CD14-positive monocyte (primary cell): ENCODE data around the gene RAC3. TPM values are rescaled to one million over a fixed set of nuclear protein-coding genes. Genes with fewer than 3 reads are reported as not detected.
A peak's percentile ranks its signal among the peaks of the same experiment; 100 is the strongest.
"Not testable (repeated sequence)": the region's sequence is repeated elsewhere in the genome, so short reads cannot be mapped to it uniquely, and the experiment has no call there.

Experiments used
- DNase-seq, 3 donors: peaks; one replicate each; pipeline ENCODE4 v3.0.0-alpha.2; 2011 to 2022
- H2AFZ ChIP-seq: 2 replicates; pipeline ENCODE4 v1.6.0; 2012; ENCODE audit warnings: mild to moderate bottlenecking, low read depth, low read length, inconsistent platforms; ENCODE audit not compliant: insufficient read depth, poor library complexity, severe bottlenecking
- H3K27ac ChIP-seq, 2 donors: 1 replicate in 1 of 2; 2 replicates in 1 of 2; pipeline ENCODE4 v1.5.1; 2012 to 2013; ENCODE audit warnings: low read length in 2 of 2, control low read depth in 1 of 2, inconsistent platforms in 1 of 2, low read depth in 1 of 2, mild to moderate bottlenecking in 1 of 2
- H3K27me3 ChIP-seq, 2 donors: one replicate each; pipeline versions ENCODE4 v1.6.0 to v1.6.1; 2011 to 2013; ENCODE audit warnings: low read length in 2 of 2; ENCODE audit not compliant: control insufficient read depth in 2 of 2, insufficient read depth in 2 of 2
- H3K36me3 ChIP-seq, 2 donors: replicated peaks in 1 of 2; 1 replicate in 1 of 2; 2 replicates in 1 of 2; pipeline versions ENCODE4 v1.5.1 to v1.6.1; 2012 to 2013; ENCODE audit warnings: low read length in 2 of 2, control low read depth in 1 of 2, inconsistent platforms in 1 of 2, mild to moderate bottlenecking in 1 of 2; ENCODE audit not compliant: insufficient read depth in 2 of 2, control insufficient read depth in 1 of 2
- H3K4me1 ChIP-seq, 2 donors: 1 replicate in 1 of 2; 2 replicates in 1 of 2; pipeline versions ENCODE4 v1.5.1 to v1.6.1; 2012 to 2013; ENCODE audit warnings: low read length in 2 of 2, control low read depth in 1 of 2, inconsistent platforms in 1 of 2, mild to moderate bottlenecking in 1 of 2, moderate library complexity in 1 of 2; ENCODE audit not compliant: insufficient read depth in 2 of 2, control insufficient read depth in 1 of 2
- H3K4me2 ChIP-seq: replicated peaks from 2 replicates; pipeline ENCODE3; 2012; ENCODE audit warnings: low read length, moderate library complexity, mild to moderate bottlenecking; ENCODE audit not compliant: poor library complexity, severe bottlenecking; ENCODE audit errors: extremely low read depth
- H3K4me3 ChIP-seq, 3 experiments: fragments of 200-600 bp in 1 of 3; sonication (generic) in 1 of 3; replicated peaks in 1 of 3; 1 replicate in 2 of 3; 2 replicates in 1 of 3; pipeline ENCODE4 v1.5.1; 2011 to 2013; ENCODE audit warnings: low read length in 3 of 3, mild to moderate bottlenecking in 3 of 3, control low read depth in 2 of 3, low read depth in 2 of 3, inconsistent platforms in 1 of 3, moderate library complexity in 1 of 3
- H3K79me2 ChIP-seq: 2 replicates; pipeline ENCODE4 v1.6.0; 2012; ENCODE audit warnings: mild to moderate bottlenecking, control low read depth, inconsistent platforms, low read length, moderate library complexity; ENCODE audit not compliant: insufficient read depth
- H3K9ac ChIP-seq: 2 replicates; pipeline ENCODE4 v1.6.0; 2017; ENCODE audit warnings: low read length, mild to moderate bottlenecking; ENCODE audit not compliant: insufficient read depth, poor library complexity, severe bottlenecking
- H3K9me3 ChIP-seq, 2 donors: replicated peaks in 1 of 2; 1 replicate in 1 of 2; 2 replicates in 1 of 2; pipeline versions ENCODE4 v1.5.1 to v1.6.1; 2012 to 2013; ENCODE audit warnings: low read length in 2 of 2, control low read depth in 1 of 2; ENCODE audit not compliant: control insufficient read depth in 1 of 2, insufficient read depth in 1 of 2
- H4K20me1 ChIP-seq: 2 replicates; pipeline ENCODE4 v1.6.0; 2012; ENCODE audit warnings: mild to moderate bottlenecking, low read length, control low read depth, moderate library complexity; ENCODE audit not compliant: insufficient read depth
- H3K27ac Mint-ChIP-seq, 7 donors: one replicate each; pipeline ENCODE4 v1.8.0; 2020; ENCODE audit warnings: mild to moderate bottlenecking in 7 of 7, mixed read lengths in 7 of 7, moderate library complexity in 6 of 7, inconsistent platforms in 2 of 7
- H3K27me3 Mint-ChIP-seq, 3 donors: one replicate each; pipeline ENCODE4 v1.8.0; 2021 to 2022; ENCODE audit warnings: low read depth in 3 of 3, mild to moderate bottlenecking in 3 of 3, mixed read lengths in 3 of 3, moderate library complexity in 3 of 3, inconsistent platforms in 1 of 3
- H3K36me3 Mint-ChIP-seq, 2 donors: one replicate each; pipeline ENCODE4 v1.8.0; 2020; ENCODE audit warnings: mixed read lengths in 2 of 2, inconsistent platforms in 1 of 2, mild to moderate bottlenecking in 1 of 2
- H3K4me1 Mint-ChIP-seq: one replicate; pipeline ENCODE4 v1.8.0; 2020; ENCODE audit warnings: mild to moderate bottlenecking, mixed read lengths
- H3K4me3 Mint-ChIP-seq, 2 donors: one replicate each; pipeline ENCODE4 v1.8.0; 2020; ENCODE audit warnings: mild to moderate bottlenecking in 2 of 2, mixed read lengths in 2 of 2, moderate library complexity in 1 of 2
- H3K9me3 Mint-ChIP-seq, 7 donors: one replicate each; pipeline ENCODE4 v1.8.0; 2020 to 2022; ENCODE audit warnings: mixed read lengths in 7 of 7, mild to moderate bottlenecking in 6 of 7, moderate library complexity in 6 of 7, inconsistent platforms in 2 of 7
- WGBS: methylation state at CpG from one replicate; pipeline ENCODE4 v1.1.5; 2013; ENCODE audit warnings: missing lambda C conversion rate; ENCODE audit not compliant: insufficient coverage; 5-methylcytosine and 5-hydroxymethylcytosine counted together
- intact Hi-C, 2 donors: fragments of 100-400 bp; cut with micrococcal nuclease; formaldehyde crosslinking; loops; one replicate each; pipeline versions ENCODE4 v1.15.0 to v1.15.1; 2023
- polyA plus RNA-seq, 3 donors: library from polyadenylated mRNA; depleted of rRNA in 1 of 3; unstranded in 2 of 3; stranded (reverse) in 1 of 3; fragments of 300-500 nt in 2 of 3; fragments of >200 nt in 1 of 3; fragmentation: Illumina TruSeq in 2 of 3; gene quantifications; 1 replicate in 2 of 3; 2 replicates in 1 of 3; pipeline ENCODE4 v1.2.3, GENCODE V29; 2012 to 2021
- TF ChIP-seq, protein P1 (sequence below): fragments of 200-600 bp; IDR thresholded peaks from one replicate; pipeline ENCODE4 v1.8.0; 2022; ENCODE audit warnings: antibody characterized with exemption, mild to moderate bottlenecking

Gene RAC3
- polyA plus RNA-seq, 3 donors, result 1.8 TPM; not detected in 2

DNA sequence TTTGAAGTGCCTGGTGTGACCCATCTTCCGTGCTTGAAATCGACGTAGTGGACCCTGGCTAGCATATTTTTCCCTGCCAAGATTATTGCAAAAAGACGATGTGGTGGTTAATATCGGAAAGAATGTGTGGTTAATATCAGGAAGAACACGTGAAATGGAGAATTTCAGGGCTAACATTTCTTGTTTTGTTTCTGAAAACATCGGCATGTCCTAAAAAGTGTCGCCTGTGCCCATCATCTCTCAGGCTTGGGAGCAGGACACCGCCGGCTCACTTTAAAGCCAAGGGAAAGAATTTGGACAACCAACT is 6.4 kb downstream of the RAC3 start:
- peak overlapping the region; percentile 82 to 92 for H3K4me3 Mint-ChIP-seq
- intact Hi-C loops, result loop anchor here (5.0 to 10.0 kb wide), 4 partner anchors 57 to 417 kb away; partner anchors contain the start of genes CYBC1 (in 1 of the 2), FASN (in 1 of the 2), NARF (in 1 of the 2) and SLC25A10 (in 1 of the 2)
- peak overlapping the region; percentile 100 for H3K4me2 ChIP-seq
- H2AFZ ChIP-seq, result peak overlapping the region; percentile 61
- peak overlapping the region in 6 of 7 donors; percentile 59 to 96 (median 92) for H3K27ac Mint-ChIP-seq
- H3K9ac ChIP-seq, result no peak overlapping the region
- H3K27me3 Mint-ChIP-seq, result peaks cover 6 to 7% (median 7%) of the 10 kb centered on the region in 3 donors
- H3K4me3 ChIP-seq, result peak overlapping the region; percentile 17 to 89 (median 70)
- H3K79me2 ChIP-seq, result peaks cover 3% of the 10 kb centered on the region
- H3K36me3 ChIP-seq, result peaks cover 0 to 7% of the 10 kb centered on the region in 2 donors
- DNase-seq, result no peak
- TF ChIP-seq, protein P1, sequence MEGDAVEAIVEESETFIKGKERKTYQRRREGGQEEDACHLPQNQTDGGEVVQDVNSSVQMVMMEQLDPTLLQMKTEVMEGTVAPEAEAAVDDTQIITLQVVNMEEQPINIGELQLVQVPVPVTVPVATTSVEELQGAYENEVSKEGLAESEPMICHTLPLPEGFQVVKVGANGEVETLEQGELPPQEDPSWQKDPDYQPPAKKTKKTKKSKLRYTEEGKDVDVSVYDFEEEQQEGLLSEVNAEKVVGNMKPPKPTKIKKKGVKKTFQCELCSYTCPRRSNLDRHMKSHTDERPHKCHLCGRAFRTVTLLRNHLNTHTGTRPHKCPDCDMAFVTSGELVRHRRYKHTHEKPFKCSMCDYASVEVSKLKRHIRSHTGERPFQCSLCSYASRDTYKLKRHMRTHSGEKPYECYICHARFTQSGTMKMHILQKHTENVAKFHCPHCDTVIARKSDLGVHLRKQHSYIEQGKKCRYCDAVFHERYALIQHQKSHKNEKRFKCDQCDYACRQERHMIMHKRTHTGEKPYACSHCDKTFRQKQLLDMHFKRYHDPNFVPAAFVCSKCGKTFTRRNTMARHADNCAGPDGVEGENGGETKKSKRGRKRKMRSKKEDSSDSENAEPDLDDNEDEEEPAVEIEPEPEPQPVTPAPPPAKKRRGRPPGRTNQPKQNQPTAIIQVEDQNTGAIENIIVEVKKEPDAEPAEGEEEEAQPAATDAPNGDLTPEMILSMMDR, result no peak
- WGBS, result 3% methylated on average over 10 of the region's 10 CpGs
- H3K36me3 Mint-ChIP-seq, result peaks cover 11 to 18% of the 10 kb centered on the region in 2 donors
- peaks cover 0 to 2% (median 0%) of the 10 kb centered on the region in 7 donors for H3K9me3 Mint-ChIP-seq
- H3K9me3 ChIP-seq, result no peaks in the 10 kb centered on the region
- H3K27me3 ChIP-seq, result no peaks in the 10 kb centered on the region
- peaks cover 33% of the 10 kb centered on the region for H3K4me1 Mint-ChIP-seq
- peak overlapping the region in 1 of 2 donors; percentile 80 for H3K27ac ChIP-seq
- peaks cover 26 to 36% of the 10 kb centered on the region in 2 donors for H3K4me1 ChIP-seq
- peaks cover 11% of the 10 kb centered on the region for H4K20me1 ChIP-seq

- H3K27me3 Mint-ChIP-seq, H3K79me2 ChIP-seq, DNase-seq, H3K27ac ChIP-seq, H3K9me3 ChIP-seq, H3K4me3 ChIP-seq, H3K9ac ChIP-seq, H3K27me3 ChIP-seq, H3K4me2 ChIP-seq, H3K9me3 Mint-ChIP-seq, H3K36me3 ChIP-seq: not testable (repeated sequence)
- H3K4me1 Mint-ChIP-seq, result peaks cover 33% of the 10 kb centered on the region
- peak overlapping the region; percentile 35 for H2AFZ ChIP-seq
- peak overlapping the region; percentile 12 to 21 for H3K4me3 Mint-ChIP-seq
- peak overlapping the region in 4 of 7 donors; percentile 3 to 69 (median 56) for H3K27ac Mint-ChIP-seq
- peaks cover 11% of the 10 kb centered on the region for H4K20me1 ChIP-seq
- intact Hi-C loops, result loop anchor here (5.0 to 10.0 kb wide), 4 partner anchors 56 to 416 kb away; partner anchors contain the start of genes CYBC1 (in 1 of the 2), FASN (in 1 of the 2), NARF (in 1 of the 2) and SLC25A10 (in 1 of the 2)
- peaks cover 26 to 36% of the 10 kb centered on the region in 2 donors for H3K4me1 ChIP-seq
- peaks cover 11 to 15% of the 10 kb centered on the region in 2 donors for H3K36me3 Mint-ChIP-seq
- 83% methylated on average over 9 of the region's 16 CpGs for WGBS
These were observed 7.4 kb downstream of the RAC3 start for GRCh38 chr17:82038796-82039409.
